ENCODE data around the gene ASIC5.
"Not testable (repeated sequence)": the region's sequence is repeated elsewhere in the genome, so short reads cannot be mapped to it uniquely, and the experiment has no call there.

The ASIC5 gene

DNA sequence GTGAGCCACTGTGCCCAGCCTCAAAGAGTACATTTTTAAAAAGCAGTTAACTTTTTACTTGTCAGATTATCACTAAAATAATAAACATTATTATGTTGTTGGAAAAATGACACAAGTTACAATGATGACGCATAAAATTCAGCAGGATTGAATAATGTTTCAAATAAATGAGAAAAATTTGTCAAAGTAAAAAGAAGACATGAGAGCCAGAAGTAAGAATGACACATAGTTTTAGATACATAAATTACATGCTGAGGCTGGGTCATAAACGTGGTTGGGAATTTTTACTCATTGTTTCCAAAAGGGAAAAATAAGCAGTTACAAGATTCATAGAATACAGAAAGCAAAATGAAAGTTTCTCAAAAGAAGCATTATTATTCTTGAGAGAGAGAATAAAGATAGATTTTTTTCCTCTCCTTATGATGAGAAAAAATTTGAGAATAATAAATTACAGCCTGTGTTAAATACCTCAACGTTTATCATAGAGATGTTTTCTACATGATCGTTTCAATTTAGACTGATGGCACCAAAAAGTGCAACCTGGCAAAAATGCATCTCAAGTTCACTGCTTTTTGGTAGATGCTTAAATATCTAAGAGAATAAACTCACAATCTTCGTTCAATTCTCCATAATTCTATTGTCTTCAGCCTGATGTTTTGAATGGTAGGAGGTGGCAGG lies 66.8 kb downstream of the ASIC5 start:
- DNase-seq: no peak

DNA sequence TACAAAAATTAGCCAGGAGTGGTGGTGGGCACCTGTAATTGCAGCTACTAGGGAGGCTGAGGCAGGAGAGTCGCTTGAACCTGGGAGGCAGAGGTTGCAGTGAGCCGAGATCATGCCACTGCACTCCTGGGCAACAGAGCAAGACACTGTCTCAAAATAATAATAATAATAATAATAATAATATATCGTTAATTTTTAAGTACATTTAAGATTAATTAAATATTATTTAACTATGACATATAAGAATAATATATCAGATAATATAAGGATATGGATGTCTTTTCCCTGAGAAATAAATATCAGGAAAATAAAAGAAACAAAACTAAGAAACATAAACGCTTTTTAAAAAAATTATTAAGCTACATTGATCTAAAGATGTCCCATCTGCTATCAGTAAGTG lies 68.5 kb downstream of the ASIC5 start:
- not testable (repeated sequence) for DNase-seq

DNA sequence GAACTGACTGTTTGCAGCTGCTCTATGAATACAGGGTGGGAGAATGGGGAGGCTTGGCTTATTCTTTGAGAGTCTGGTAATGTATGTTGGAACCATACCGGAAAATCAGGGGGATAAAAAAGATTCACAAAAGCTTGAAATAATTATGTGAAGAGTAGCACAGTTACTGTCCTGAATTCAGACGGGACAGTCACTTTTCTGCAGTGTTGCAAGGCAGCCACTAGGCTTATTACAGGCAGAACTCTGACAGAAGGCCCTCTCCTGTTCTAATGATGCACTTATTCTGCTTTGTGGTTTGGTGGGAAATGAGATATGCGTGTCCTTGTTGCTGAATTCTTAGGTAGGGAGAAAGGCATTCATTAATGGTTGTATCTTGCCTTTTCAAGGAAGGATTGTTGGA lies 70.1 kb downstream of the ASIC5 start:
- DNase-seq: no peak

GRCh38 chr4:155794589-155795236 lies 71.4 kb downstream of the ASIC5 start:
- no peak for DNase-seq

DNA sequence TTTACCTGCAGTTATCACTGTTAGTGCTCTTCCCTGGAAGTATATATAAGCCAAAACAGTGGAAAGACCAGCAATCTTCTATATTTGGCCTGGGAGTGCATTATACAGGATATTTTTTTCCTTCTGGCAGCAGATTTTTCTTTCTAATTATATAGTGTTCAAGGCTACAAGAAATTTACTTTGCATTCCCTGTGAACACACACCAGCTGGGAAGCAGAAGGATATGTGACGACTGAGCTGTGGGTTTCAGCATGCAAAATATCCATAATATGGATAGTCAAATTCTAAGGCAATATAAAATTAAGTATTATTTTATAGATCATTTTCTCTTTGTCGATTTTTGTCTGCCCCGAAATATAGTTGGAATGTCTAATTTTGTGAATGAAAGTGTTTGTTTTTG lies 76.1 kb downstream of the ASIC5 start:
- DNase-seq: no peak

GRCh38 chr4:155789391-155789790 lies 76.7 kb downstream of the ASIC5 start:
- no peak for DNase-seq

DNA sequence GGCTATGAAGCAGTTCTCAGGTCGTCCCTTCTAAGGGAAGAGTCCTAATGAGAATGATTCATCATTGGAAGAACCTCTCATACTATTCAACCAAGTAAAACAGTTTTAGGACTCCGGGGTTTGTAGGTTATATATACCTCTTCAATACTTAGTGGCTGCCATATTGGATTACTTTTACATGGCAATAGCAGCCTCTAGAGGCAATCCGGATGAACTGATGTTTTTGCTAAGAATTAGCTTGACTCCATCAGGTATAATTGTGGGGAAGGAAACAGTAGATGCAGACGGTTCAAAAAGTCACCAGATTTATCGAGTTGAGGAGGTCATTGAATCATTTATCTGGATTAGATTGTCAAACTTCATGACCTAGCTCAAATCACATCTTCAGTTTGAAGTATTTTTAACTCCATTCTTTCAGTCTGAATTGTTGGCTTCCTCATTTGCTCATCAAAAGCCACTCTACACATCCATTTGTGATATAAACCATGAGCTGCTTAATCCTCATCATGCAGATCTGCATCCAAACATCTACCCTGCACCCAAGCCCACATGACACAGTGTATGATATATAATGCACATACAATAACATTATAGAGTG lies 78.9 kb downstream of the ASIC5 start:
- DNase-seq: no peak

DNA sequence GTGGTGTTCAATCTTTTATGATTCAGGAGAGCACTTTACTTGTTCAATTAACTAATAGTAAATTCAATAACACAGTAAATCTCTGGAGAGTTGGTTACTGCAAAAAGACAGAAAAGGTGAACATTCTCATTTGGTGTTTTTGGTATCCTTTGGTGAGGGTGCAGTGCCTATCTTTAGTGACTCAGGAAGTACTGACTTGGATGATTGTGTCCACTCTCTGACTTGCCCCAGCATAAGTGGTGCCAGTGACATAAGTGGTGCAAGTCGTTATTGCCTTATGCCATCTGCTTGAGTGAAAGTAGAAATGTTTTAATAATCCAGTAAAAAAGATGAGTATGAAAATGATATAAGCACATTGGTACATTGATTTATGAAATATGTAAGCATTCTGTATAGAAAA lies 80.2 kb downstream of the ASIC5 start:
- no peak for DNase-seq

GRCh38 chr4:155784637-155785036 lies 81.4 kb downstream of the ASIC5 start:
- DNase-seq: no peak

DNA sequence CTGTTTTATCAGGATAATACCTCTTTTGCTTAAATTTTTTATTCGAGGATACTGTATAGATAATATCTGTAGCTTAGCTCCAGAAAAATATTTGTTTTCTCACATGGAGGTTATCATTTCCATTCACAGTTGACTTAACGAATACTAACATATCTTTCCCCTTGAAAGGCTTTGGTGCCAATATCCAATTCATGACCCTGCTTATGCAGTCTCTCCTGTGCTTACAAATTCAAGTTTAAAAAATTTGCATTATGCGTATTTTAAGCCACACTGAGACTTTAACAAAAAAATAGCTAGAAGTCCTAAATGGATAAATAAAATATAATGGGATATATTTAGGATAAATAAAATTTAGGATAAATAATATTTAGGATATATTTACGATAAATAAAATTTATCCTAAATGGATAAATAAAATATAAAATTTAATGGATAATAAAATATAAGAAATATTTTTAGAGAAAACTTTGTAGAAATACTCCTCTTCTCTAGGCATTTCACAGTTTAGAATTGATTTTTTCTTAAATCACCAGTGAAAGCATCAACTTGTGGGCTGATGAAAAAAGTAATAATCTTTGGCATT lies 84.7 kb downstream of the ASIC5 start:
- DNase-seq: no peak

DNA sequence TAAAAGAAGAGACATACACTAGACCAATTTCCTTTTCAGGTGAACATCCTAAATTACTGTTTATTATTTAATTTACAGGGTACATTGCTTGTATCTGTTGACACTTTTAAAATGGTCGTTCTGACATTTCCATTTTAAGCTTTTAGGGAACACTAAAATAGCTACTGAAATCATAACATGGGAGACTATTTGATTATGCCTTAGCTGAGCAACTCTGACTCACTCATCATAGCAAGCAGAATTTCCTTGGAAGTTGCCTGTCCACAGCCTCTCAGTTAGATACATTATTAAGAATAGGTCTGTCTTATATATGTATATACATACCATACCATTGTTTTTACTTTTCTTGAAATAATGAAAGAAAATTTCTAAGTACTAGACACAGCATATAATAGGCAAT lies 85.3 kb downstream of the ASIC5 start:
- DNase-seq: no peak
